ENCODE results near the gene DEDD2.

DEDD2 gene

DNA sequence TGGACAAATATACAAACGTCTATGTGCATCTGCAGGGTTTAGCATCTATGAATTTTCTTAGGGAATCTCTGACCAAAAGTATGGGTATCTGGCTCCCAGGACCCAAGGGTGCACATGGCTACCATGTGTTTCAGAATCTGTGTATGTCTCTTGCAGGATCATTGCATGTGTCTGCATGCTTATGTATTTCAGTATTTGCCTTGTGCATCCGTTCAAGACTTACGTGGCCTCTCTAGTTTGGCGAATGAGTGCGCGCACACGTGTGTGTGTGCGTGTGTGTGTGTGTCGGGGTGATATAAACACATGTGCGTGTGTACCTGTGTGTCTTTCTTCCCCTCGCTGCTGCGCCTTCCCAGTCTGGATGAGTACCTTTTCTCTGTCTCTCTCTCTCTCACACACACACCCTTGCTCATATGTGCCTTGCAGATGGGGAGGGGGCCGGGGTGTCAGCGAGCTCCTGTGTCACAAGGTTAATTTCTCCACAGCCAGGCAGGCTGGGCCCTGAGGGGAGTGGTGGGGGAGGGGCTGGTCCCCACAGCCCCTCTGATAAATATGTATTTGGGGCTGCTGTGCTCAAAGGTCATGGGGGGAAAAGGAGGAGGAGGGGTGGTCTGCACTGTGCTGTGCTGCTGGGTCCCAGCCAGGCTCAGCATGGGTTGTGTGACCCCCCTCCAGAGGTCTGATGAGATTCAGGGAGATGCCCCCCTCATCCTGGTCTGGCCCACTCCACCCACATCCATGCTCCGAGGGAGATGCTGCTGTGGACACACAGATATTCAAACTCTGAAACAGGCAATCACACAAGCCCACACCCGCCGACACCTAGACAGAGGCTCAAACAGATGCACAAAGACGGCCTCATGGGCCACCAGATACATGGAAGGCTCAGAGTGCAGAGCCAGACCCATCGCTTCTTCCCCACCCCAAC, 47.7 kb downstream of the DEDD2 start:
- DNase-seq: no peak

DNA sequence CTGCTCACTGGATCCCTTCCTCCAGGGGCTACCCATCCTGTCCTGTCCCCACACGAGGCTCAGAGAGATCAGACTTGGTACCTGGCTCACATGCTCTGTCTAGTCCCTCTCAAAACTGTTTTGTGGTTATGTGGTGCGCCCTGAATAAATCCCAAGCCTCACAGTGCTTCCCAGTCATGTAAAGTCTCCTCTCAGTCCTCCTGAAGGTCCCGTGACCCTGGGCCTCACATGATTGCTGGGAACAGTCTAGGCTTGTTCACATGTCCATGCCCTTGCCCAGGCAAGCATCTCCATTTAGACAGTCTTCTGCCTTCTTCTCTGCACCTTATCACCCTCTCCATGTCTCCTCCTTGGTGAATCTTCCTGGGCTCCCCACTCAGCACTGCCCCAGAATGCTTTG, 49.3 kb downstream of the DEDD2 start:
- no peak for DNase-seq

DNA sequence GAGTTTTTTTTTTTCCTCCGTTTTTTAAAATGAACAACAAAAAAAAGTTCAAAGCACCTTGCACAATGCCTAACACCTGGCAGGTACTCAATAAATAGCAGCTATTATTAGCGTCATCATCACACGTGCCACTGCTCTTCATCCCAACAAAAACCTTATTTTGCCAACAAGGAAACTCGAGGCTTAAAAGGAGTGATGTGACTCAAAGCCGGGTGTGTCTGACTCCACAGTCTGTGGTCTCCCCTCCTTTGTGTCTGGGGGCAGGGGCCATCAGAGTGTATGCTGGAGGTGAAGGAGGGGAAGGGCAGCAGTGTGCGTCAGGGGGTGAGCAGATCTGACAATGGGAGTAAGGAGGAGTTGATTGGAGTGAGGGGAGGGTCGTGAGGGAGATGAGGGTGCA, 51.2 kb downstream of the DEDD2 start:
- DNase-seq: no peak

DNA sequence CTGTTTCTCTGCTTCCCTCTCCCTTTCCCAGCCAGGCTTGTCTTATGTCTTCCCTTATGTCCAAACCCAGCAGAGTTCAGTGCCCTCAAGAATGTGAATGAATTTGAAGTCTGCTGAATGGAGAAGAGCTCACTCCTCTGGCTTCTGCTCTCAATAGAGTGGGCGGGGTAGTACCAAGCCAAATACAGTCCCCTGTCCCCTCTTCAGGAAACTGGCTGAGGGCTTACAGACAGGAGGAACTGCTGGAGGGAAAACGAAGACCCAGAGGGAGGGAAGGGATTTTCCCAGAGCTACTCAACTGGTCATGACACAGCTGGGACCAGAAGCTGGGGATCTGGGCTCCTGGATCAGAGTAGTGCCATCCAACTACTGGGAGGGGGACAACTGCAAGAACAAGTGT, 52.3 kb downstream of the DEDD2 start:
- DNase-seq: no peak

DNA sequence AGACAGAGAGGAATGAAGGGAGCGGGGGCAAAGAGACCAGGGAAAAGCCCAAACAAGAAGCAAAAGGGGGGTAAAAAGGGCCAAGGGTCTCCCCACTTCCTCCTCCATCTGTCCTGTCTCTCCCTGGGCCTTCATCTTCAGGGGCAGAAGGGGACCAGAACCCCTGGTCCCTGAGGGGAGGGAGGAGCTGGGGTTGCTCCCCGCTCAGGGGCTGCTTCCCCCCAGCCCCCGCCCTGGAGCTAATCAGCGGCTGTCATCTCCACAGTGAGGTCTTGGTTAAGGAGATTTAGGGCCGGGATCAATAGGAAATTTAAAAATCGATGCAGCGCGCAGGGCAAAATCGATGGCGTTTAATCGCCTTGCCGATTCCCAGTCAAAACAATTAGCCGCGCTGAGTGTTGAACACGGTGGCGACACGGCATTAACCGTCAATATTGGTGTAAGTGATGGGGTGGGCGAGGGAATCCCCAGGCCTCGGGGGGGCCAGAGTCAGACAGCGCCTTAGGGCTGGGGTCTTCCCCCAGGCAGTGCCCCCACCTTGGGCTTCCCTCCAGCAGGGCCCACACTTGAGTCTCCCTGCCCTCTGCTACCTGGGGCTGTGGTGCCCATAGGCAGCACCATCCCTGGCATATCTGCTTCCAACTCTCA, 55.7 kb downstream of the DEDD2 start:
- no peak for DNase-seq

DNA sequence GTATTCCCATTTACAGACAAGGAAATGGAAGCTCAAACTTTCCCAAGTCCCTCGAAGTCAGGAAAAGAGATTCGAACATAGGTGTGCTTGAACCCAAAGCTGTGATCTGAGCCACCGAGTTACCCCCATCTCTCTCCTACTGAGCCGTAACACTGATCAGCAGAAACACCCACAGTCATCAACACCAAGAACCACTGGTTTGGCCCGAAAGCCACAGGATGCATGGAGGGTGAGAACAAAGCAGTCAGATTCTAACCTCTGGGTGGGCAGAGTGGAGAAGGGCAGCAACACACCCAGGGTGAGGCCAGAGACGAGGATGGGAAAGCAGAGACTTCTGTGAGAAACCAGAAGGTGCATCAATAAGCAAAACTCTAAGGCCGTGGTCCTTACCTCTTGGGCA, 57.5 kb downstream of the DEDD2 start:
- DNase-seq: no peak

DNA sequence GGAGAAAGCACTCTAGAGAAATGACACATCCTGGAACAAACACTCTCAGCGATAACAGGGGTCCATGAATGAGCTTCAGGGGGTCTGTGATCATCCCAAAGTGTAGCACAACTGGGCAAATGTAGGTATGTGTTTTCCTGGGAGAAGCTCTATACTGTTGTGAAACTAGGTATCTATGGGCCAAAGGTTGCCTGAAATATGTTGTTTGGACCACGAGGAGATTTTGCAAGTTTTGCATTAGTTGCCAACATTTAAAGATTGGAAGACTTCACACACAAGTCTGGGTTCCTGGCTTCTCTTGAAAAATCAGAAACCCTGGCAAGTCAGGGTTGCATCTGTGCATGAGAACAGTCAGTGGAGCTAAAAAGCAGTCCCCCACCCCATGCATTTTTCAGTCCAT, 58.6 kb downstream of the DEDD2 start:
- no peak for DNase-seq

DNA sequence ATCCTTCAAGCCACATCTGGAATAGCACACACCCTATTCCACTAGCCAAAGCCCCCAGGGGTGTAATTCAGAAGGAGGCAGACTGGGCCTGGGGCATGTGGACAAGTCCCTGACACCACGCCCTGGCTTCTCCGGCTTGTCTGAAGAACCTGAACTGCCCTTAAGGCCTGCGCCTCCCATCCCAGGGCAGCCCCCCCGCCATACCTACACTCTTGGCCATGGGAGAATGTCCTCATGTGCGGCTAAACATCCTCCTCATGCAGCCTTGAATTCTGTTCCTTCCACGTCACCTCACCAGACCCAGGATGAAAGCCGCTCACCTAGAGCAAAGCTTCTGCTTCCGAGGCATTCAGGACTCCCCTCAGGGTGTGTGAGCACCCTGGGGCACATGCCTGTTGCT, 60.9 kb downstream of the DEDD2 start:
- DNase-seq: no peak

DNA sequence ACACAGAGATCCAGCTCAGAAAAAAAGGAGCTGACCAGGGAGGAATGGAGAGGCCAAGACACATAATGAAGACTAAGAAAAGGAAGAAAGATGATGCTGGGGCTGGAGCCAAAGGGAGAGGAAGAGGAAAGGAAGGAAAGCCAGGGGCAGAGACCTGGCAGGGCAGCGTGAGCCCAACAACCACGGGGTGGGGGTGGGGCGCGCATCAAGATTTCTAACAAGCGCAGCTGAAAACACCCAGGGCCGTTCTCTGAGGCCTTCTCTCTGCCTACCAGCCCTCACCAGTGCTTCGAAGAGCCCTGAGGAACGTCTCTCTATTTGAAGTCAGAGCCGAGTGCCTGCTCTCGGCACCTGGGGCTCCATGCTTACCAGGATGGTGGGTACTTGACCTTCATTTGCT, 61.7 kb downstream of the DEDD2 start:
- DNase-seq: no peak

DNA sequence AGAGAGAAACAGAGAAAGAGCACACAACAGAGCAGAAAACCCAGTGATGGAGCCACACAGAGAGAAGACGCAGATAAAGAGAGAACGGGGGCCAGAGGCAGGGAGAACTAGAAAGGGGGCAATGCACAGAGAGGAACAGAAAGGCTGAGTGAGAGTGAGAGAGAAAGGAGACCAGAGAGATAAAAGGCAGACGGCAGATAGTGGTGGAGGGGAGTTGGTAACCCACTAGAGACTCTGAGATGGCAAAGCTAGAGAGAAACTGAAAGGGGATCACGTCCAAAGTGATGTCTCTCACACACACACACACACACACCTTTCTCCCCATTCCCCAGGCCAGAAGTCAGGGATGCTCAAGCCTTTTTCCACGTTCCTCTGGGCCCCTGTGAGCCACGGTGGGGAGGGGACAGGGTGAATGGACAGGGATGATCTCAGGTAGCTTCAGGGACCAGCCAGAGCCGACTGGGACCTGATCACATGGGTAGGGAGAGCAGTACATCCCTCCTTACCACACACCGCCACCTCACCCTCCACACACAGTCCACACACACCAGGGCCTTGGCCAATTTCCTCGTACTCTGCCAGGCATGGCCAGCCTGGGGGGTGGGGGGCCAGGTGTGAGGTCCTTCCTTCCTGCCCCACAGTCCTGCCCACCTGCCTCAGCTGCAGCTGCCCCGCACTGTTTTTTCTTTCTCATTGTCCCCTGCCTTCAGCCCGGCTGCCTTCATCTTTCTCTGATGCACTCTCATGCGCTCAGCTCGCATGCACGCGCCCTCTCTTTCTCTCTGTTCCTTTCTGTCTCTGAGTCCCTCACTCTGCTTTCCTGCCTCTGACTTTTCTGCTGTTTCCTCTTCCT, 62.8 kb downstream of the DEDD2 start:
- no peak for DNase-seq

DNA sequence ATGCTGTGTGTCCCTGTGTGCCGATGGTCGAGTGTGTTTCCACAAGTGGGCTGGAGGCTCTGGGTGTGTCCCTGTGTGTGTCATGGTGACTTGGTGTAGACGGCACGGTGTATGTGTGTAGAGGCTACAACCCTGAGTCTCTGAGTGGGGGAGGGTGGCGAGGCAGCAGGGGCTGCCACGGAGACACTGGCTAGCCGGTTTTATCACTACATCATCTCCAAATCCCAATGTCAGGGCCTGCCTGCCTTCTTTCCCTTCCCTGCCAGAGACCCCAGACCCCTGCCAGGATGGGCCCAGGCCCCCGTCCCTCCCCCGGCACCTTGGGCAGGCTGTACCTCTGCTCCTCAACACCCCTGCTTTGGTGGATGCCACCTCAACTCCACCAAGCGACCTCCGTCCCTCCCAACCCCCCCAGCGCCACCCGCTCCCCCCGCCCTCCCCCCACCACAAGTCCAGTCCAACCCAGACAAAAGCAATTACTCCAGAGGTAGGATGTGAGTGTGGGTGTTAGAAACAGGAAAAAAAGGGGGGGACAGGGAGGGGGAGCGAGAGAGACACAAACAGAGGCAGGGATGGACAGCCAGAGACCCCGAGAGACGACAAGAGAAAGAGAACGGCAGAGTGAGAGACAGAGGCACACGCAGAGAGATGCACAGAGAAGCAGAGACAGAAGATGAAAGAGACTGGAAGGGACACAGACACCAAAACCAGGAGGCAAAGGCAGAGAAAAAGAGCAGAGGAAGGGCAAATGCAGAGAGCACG, 63.6 kb downstream of the DEDD2 start:
- DNase-seq: no peak

DNA sequence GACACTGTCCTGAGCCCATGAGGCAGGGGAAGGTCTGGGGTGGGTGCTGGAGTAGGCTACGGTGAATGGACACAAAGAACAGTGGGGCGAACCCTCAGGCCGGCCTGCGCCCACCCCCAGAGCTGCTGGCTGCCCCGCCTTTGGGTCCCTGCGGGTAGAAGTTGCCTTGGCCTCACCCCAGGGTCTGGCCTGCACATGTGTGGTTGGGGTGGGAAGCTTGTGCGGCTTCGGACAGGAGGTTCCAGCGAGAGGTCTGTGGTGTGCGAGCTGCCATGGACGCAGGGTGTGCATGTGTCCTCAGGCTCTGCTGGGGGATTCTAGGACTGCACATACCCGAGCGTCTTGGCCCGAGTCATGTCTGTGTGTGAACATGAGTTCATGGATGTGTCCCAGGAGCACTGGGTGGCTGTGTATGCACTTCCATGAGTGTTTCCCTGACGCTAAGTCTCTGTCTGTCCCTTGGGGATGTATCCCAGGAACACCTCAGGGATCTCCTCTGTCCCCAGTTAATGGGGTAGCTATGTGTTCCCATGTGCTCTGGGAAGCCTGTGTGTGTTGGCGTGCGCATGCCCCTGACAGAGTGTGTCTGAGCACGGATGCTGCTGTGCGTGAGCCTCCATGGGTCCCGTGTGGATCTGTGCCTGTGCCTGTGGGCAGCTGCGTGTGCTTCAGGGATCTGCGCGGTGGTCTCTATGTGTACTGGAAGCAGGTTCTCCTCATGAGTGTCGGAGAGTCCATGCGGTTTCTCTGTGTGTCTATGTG, 64.4 kb downstream of the DEDD2 start:
- no peak for DNase-seq

DNA sequence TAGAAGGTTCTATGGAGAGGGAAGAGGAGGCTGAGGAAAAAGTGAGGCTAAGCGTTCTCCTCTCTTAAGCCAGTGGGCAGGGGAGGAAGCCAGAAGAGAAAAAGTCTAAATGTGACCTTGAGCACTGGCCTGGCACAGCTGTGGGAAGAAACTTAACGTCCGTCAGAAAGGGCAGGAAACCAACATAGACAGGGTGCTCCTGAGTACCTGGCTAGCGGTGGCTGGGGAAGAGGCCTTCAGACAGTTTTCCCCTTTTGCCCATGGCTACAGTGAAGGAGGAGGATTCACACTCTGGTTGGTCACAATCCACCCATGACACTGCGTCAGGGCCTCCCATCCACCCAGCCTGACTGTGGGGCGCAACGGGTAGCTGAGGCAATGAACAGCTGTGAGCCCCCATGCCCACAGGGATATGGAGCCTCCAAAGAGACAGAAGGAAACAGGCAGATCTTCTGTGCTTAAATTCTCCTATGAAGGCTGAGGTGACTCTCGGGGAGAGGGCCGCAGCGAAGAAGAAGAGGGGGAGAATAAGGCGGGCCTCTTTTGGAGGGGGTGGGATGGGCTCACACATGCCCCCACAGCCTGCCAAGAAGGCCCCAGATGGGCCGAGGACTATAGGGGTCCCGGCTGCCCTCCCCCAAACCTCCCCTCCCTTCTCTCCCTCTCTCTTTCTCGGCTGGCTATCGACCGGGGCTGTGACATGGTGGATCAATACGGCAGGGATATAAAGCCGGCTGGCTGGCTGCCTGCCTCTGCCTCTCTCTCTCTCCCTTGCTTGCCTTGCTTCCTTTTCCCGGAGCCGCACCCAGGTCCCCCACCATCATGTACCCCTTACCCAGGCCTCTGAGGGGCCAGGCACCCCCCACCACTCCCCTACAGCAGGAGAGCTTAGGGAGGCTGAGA, 65.4 kb downstream of the DEDD2 start:
- no peak for DNase-seq

DNA sequence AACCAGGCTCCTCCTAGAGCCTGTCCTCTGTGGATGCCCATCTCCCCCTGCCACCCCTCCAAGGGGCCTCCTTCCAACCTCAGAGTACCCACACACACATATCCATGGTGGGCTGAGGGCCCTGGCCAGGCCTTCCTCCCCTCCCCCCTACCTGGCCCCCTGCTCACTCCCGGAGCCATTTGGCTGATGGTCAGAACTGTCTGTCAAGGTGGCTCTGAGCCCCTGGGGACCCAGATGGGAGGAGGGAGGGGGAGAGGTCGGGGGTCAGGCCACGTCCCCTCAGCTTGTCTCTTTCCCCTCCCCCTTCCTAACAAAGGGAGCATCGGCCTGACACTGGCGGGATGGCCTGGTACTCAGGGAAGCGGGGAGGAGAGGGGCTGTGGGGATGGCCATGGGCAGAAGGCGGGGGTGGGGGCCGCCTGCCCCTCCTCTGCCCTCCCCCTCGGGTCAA, 66.5 kb downstream of the DEDD2 start:
- no peak for DNase-seq

DNA sequence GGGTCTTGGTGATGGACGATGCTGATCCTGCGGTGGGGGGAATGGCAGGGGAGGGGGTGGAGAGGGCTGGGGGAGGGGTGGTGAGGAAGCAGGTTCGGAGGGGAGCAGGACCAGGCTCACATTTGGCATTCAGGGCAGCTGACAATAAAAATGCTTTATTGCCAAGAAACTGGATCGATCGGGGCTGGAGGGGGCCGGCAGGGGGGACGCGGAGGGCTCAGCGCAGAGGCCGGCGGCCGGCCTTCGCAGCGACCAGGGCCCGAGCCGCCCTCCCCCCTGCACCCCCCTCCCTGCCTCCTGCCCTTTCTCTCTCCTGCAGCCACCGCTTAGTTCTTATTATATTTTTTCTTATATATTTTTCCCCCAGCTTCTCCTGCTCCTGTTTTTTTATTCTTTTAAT, 67.1 kb downstream of the DEDD2 start:
- DNase-seq: no peak

DNA sequence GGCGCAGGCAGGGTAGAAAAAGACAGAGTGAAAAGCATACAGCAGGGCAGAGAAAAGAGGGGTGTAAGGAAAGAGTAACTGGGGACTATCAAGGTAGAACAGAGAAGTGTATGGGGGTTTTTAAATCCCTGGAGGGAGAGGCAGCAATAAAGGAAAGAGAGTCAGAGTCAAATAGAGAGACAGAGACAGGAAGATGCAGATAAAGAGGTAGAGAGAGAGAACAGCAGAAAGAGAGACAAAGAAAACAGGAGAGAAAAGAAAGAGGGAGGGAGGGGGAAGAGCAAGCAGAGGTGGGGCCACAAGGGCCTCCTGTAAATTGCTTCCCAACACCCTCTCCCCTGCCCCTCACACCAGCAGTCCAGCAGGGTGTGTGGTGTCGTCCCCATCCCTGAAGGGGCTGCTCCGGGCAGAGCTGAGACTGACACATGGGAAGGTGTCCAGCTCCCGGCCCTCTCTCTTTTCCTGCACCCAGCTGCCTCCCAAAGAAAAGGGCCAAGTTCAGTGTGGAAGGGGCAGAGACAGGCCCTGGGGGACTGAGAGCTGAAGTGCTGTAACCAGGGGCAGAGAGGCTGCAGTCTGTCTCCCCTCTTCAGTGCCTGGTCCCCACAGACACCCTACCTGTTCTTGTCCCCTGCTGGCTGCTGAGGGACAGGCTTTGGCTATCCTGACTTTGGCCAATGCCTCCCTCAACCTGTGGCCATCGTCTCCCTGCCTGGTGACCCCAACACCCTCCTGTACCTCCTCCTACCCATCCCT, 67.9 kb downstream of the DEDD2 start:
- no peak for DNase-seq
